Breast epithelium (tissue), 3 donors: ENCODE data around the gene SAMD14.

Experiments used
- CTCF ChIP-seq, 3 donors: fragments of 450-650 bp; IDR thresholded peaks; one replicate each; pipeline ENCODE4 v1.5.1; 2016 to 2017; ENCODE audit warnings: antibody characterized with exemption in 3 of 3, mild to moderate bottlenecking in 3 of 3, moderate library complexity in 3 of 3
- POLR2A ChIP-seq: fragments of 450-650 bp; IDR thresholded peaks from one replicate; pipeline ENCODE4 v1.6.1; 2016; ENCODE audit warnings: antibody characterized with exemption, mild to moderate bottlenecking, moderate library complexity
- POLR2AphosphoS5 ChIP-seq, 3 donors: sonication (generic); formaldehyde crosslinking; IDR thresholded peaks; one replicate each; pipeline ENCODE4 v1.6.1; 2017; ENCODE audit warnings: antibody characterized with exemption in 3 of 3

- no peak for TF ChIP-seq CTCF (IDR thresholded peaks at IDR 0.05)
- TF ChIP-seq POLR2A, result no peak
- TF ChIP-seq POLR2AphosphoS5 (IDR thresholded peaks at IDR 0.05), result no peak
Observed at GRCh38 chr17:50114849-50115357, 15.1 kb downstream of the SAMD14 start.
